GM23248 (cell line): Measurements from ENCODE around the gene MOGAT3. TPM values are rescaled to one million over a fixed set of nuclear protein-coding genes. Genes with fewer than 3 reads are reported as not detected.

ENCODE experiments used
- DNase-seq: peaks from one replicate; pipeline ENCODE4 v3.0.0-alpha.2; 2015
- H2AFZ ChIP-seq: fragments of 200-600 bp; sonication (generic); 2 replicates; pipeline ENCODE4 v1.6.1; 2016; ENCODE audit warnings: antibody characterized with exemption
- H3F3A ChIP-seq: fragments of 200-600 bp; sonication (generic); 2 replicates; pipeline ENCODE4 v1.6.1; 2016; ENCODE audit warnings: mild to moderate bottlenecking, antibody characterized with exemption, mixed run types; ENCODE audit not compliant: insufficient read depth
- H3K27ac ChIP-seq: fragments of 200-600 bp; sonication (generic); 2 replicates; pipeline ENCODE4 v1.5.1; 2016; ENCODE audit warnings: mild to moderate bottlenecking
- H3K27me3 ChIP-seq: fragments of 200-600 bp; sonication (generic); replicated peaks from 2 replicates; pipeline ENCODE4 v1.6.1; 2016; ENCODE audit warnings: mild to moderate bottlenecking; ENCODE audit not compliant: insufficient read depth
- H3K36me3 ChIP-seq: fragments of 200-600 bp; sonication (generic); 2 replicates; pipeline ENCODE4 v1.6.1; 2016; ENCODE audit warnings: low read depth, mild to moderate bottlenecking
- H3K4me1 ChIP-seq: fragments of 200-600 bp; sonication (generic); 2 replicates; pipeline ENCODE4 v1.6.1; 2016; ENCODE audit warnings: mild to moderate bottlenecking; ENCODE audit not compliant: insufficient read depth
- H3K4me2 ChIP-seq: fragments of 200-600 bp; sonication (generic); one replicate; pipeline ENCODE4 v1.6.1; 2016; ENCODE audit warnings: mild to moderate bottlenecking; ENCODE audit not compliant: unreplicated experiment
- H3K4me3 ChIP-seq: fragments of 200-600 bp; sonication (generic); 2 replicates; pipeline ENCODE4 v1.5.1; 2016; ENCODE audit warnings: mild to moderate bottlenecking
- H3K79me2 ChIP-seq: fragments of 200-600 bp; sonication (generic); 2 replicates; pipeline ENCODE4 v1.6.1; 2016; ENCODE audit warnings: mild to moderate bottlenecking; ENCODE audit not compliant: insufficient read depth
- H3K9ac ChIP-seq: fragments of 200-600 bp; sonication (generic); 2 replicates; pipeline ENCODE4 v1.6.1; 2016; ENCODE audit warnings: mild to moderate bottlenecking
- H3K9me2 ChIP-seq: fragments of 200-600 bp; sonication (generic); 2 replicates; pipeline ENCODE4 v1.6.1; 2016; ENCODE audit warnings: mixed run types, mild to moderate bottlenecking, moderate library complexity; ENCODE audit not compliant: insufficient read depth
- H3K9me3 ChIP-seq: fragments of 200-600 bp; sonication (generic); one replicate; pipeline ENCODE4 v1.6.1; 2017; ENCODE audit warnings: low read depth
- H4K20me1 ChIP-seq: fragments of 200-600 bp; sonication (generic); 2 replicates; pipeline ENCODE4 v1.6.0; 2016; ENCODE audit not compliant: insufficient read depth
- EZH2 ChIP-seq: fragments of 200-600 bp; sonication (generic); IDR thresholded peaks from 2 replicates; pipeline ENCODE4 v1.6.1; 2018; ENCODE audit warnings: antibody characterized with exemption, mild to moderate bottlenecking; ENCODE audit not compliant: insufficient read depth, poor library complexity, severe bottlenecking
- EZH2phosphoT487 ChIP-seq: fragments of 200-600 bp; sonication (generic); IDR thresholded peaks from 2 replicates; pipeline ENCODE4 v1.6.1; 2018; ENCODE audit warnings: antibody characterized with exemption, moderate library complexity, mild to moderate bottlenecking, low read depth; ENCODE audit not compliant: insufficient read depth
- WGBS, 2 experiments: methylation state at CpG; one replicate each; pipeline ENCODE4 v1.1.6; 2015 to 2017; ENCODE audit warnings: low lambda C conversion rate in 2 of 2, low coverage in 1 of 2; ENCODE audit errors: missing lambda C conversion rate in 2 of 2; 5-methylcytosine and 5-hydroxymethylcytosine counted together
- in situ Hi-C: fragments of 300-500 bp; cut with MboI; formaldehyde crosslinking; loops from 2 replicates; pipeline ENCODE4 v1.15.0; 2020
- polyA plus RNA-seq: library from polyadenylated mRNA; unstranded; fragments of >200 nt; fragmentation: Nextera tagmentation; extraction: Ambion mirVana; gene quantifications from 2 replicates; pipeline ENCODE4 v1.2.1, GENCODE V29; 2016
- total RNA-seq: library from RNA; depleted of rRNA; stranded (reverse); fragments of >200 nt; shearing (Covaris generic); gene quantifications from 2 replicates; pipeline ENCODE4 v1.2.3, GENCODE V29; 2014

MOGAT3 gene
- total and polyA plus RNA-seq, 2 experiments from 2014 or later, result not detected

GRCh38 chr7:101173752-101174244 is 27.0 kb downstream of the MOGAT3 start:
- peaks cover 81% of the 10 kb centered on the region for H3K27me3 ChIP-seq
- no peaks in the 10 kb centered on the region for H3K79me2 ChIP-seq
- H3K36me3 ChIP-seq, result no peaks in the 10 kb centered on the region
- TF ChIP-seq EZH2phosphoT487 (no peak), EZH2 (no peak)
- WGBS, 2 experiments, result 6% methylated on average over 16 of the region's 16 CpGs
- peak; percentile 78 for DNase-seq
- no peaks in the 10 kb centered on the region for H3K9me2 ChIP-seq
- no peak overlapping the region for H3K27ac ChIP-seq
- no peaks in the 10 kb centered on the region for H3K4me1 ChIP-seq
- no peaks in the 10 kb centered on the region for H3F3A ChIP-seq
- no peaks in the 10 kb centered on the region for H3K9me3 ChIP-seq
- H2AFZ ChIP-seq, result peak overlapping the region; percentile 35; the same call in 1 of the 2 replicates
- peak overlapping the region; percentile 57 for H3K4me2 ChIP-seq
- H3K4me3 ChIP-seq, result peak overlapping the region; percentile 53
- in situ Hi-C loops, result no loop called here
- H4K20me1 ChIP-seq, result no peaks in the 10 kb centered on the region
- no peak overlapping the region for H3K9ac ChIP-seq

- Histone ChIP-seq H2AFZ (peak overlapping the region; percentile 35; the same call in 1 of the 2 replicates), H3K4me2 (peak overlapping the region; percentile 57), H3K4me1 (no peaks in the 10 kb centered on the region), H3K9me3 (no peaks in the 10 kb centered on the region), H3K36me3 (no peaks in the 10 kb centered on the region), H3F3A (peaks cover 3% of the 10 kb centered on the region; the same call in 1 of the 2 replicates), H4K20me1 (no peaks in the 10 kb centered on the region), H3K27me3 (peaks cover 75% of the 10 kb centered on the region), H3K9ac (no peak overlapping the region), H3K27ac (no peak overlapping the region), H3K4me3 (peak overlapping the region; percentile 53), H3K9me2 (no peaks in the 10 kb centered on the region), H3K79me2 (no peaks in the 10 kb centered on the region)
- DNase-seq, result peak; percentile 88
- 1 to 2% methylated on average over 35 to 49 of the region's 53 CpGs for WGBS, 2 experiments
- in situ Hi-C loops, result no loop called here
- TF ChIP-seq EZH2 (peak; percentile 62), EZH2phosphoT487 (no peak)
Measured at GRCh38 chr7:101172854-101173751, 27.7 kb downstream of the MOGAT3 start.

DNA sequence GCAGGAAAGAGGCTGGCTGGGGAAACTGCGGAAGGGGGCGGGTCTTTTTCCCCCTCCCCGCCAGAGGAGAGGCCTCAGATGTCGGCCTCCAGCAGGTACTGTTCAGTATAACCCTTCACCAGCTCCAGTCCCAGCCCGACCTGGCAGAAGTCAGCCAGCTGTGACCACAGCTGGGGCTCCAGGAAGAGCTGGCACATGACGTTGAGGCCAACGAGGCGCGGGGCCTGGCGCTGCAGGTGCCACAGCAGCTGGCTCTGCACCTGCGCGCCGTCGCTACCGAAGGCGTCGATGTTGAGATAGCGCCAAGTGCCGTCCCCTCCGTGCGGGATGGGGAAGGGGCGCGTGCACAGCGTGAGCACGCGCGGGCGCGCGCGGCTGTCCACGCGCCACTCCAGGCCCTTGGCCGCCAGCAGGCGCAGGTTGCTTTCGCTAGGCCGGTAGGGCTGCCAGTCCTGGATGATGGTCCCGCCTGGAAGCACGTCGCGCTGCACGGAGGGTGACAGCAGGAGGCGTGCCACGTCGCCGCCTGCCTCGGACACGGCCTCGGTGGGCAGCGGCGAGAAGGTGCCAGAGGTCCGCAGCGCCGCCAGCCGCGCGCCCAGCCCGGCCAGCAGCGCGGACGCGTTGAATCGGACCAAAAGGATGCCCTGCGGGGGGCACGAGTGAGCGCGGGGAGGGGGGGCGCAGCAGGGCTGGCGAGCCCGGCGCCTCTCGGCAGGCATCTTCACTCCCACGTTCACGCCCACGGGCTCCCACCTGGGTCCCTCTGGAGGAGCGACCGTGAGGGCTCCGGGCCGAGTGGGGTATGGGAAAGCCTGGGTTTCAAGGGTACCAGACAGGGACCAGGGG is 28.6 kb downstream of the MOGAT3 start:
- TF ChIP-seq EZH2phosphoT487, result 0 out of 2 replicates have a peak, but pooled peaks have one; percentile 39
- TF ChIP-seq EZH2, result no peak
- in situ Hi-C loops, result no loop called here
- peaks cover 9% of the 10 kb centered on the region; the same call in 1 of the 2 replicates for H3F3A ChIP-seq
- H3K9me3 ChIP-seq, result no peaks in the 10 kb centered on the region
- no peak overlapping the region for H3K4me3 ChIP-seq
- H3K4me2 ChIP-seq, result no peak overlapping the region
- H3K36me3 ChIP-seq, result no peaks in the 10 kb centered on the region
- no peaks in the 10 kb centered on the region for H4K20me1 ChIP-seq
- no peaks in the 10 kb centered on the region for H3K79me2 ChIP-seq
- DNase-seq, result no peak
- H3K4me1 ChIP-seq, result no peaks in the 10 kb centered on the region
- H3K9ac ChIP-seq, result no peak overlapping the region
- no peak overlapping the region for H2AFZ ChIP-seq
- peaks cover 72% of the 10 kb centered on the region for H3K27me3 ChIP-seq
- 2 to 4% methylated on average over 66 to 72 of the region's 79 CpGs for WGBS, 2 experiments
- no peaks in the 10 kb centered on the region for H3K9me2 ChIP-seq
- no peak overlapping the region for H3K27ac ChIP-seq

GRCh38 chr7:101171442-101171837 is 29.4 kb downstream of the MOGAT3 start:
- Histone ChIP-seq H3F3A (peaks cover 9% of the 10 kb centered on the region; the same call in 1 of the 2 replicates), H3K79me2 (no peaks in the 10 kb centered on the region)
- 0 to 2% methylated on average over 12 to 13 of the region's 13 CpGs for WGBS, 2 experiments

More at GRCh38 chr7:101171442-101171837, 29.4 kb downstream of the MOGAT3 start:
- no peak for DNase-seq
- Histone ChIP-seq H3K36me3 (no peaks in the 10 kb centered on the region), H4K20me1 (no peaks in the 10 kb centered on the region), H3K27me3 (peaks cover 68% of the 10 kb centered on the region), H2AFZ (no peak overlapping the region), H3K9me3 (no peaks in the 10 kb centered on the region), H3K9ac (no peak overlapping the region), H3K27ac (no peak overlapping the region), H3K9me2 (no peaks in the 10 kb centered on the region), H3K4me1 (no peaks in the 10 kb centered on the region), H3K4me2 (no peak overlapping the region), H3K4me3 (no peak overlapping the region)
- TF ChIP-seq EZH2, result no peak
- TF ChIP-seq EZH2phosphoT487, result no peak
- in situ Hi-C loops, result no loop called here
